Inflammatory macrophage (primary cell): ENCODE measurements around the gene RIN3.

Experiments
- DNase-seq, 2 donors: peaks; one replicate each; pipeline ENCODE4 v3.0.0-alpha.2; 2020 to 2022

The RIN3 gene

GRCh38 chr14:92578511-92578910 is 64.9 kb downstream of the RIN3 start:
- DNase-seq = no peak

DNA sequence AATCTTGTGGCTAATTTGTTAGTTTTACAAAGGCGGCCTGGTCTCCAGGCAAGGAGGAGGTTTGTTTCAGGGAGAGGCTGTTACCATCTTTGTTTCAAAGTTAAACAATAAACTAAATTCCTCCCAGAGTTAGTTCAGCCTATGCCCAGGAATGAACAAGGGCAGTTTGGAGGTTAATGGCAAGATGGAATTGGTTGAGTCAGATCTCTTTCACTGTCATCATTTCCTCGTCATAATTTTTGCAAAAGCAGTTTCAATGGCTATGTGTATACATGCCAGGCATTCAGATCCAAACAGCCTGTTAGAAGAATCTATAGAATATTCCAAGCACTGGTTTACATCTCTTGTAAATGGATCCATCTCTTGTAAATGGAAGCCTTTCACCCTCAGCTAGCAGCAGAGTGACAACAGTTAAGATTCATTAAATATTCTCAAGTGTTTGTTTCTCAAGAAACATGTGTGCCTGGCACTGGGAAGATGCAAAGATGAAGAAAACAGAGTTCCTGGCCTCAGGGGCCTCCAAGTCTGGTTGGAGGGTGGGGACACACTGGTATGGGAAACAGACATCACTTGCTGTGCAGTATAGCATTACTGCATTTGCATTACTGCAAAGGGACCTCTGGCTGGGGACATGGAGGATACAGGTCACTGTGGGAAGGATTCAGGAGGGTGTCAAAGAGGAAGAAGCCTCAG is 65.8 kb downstream of the RIN3 start:
- DNase-seq = no peak

- no peak for DNase-seq
Measured at GRCh38 chr14:92581206-92581605, 67.6 kb downstream of the RIN3 start.

DNA sequence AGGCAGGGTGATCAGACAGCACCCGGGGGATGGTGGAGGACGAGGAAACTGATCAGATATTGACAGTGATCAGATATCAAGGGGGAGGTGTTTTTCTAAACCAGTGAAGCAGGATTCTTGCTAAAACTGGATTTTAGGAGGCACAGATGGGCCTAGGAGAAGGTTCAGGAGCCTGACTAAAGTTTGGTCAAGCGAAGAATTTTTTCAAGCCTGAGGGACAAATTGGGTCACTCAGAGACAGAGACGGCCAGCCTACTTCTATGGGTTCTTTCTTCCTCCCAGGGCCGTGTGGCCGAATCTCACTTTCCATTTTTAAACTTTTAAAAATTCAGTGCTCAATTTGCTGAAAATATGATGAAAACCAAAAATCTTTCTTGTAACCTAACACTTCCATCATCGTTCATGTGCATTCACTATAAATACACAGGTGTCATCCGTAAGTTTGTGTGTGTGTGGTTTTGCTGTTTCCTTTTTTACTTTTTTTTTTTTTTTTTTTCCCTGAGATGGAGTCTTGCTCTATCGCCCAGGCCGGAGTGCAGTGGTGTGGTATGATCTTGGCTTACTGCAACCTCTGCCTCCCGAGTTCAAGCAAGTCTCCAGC is 68.5 kb downstream of the RIN3 start:
- DNase-seq = no peak

- DNase-seq = peak in 1 of 2 donors; percentile 25
Measured at GRCh38 chr14:92582706-92583452, 69.3 kb downstream of the RIN3 start.

- no peak for DNase-seq
Measured at GRCh38 chr14:92584220-92584619, 70.6 kb downstream of the RIN3 start.

DNA sequence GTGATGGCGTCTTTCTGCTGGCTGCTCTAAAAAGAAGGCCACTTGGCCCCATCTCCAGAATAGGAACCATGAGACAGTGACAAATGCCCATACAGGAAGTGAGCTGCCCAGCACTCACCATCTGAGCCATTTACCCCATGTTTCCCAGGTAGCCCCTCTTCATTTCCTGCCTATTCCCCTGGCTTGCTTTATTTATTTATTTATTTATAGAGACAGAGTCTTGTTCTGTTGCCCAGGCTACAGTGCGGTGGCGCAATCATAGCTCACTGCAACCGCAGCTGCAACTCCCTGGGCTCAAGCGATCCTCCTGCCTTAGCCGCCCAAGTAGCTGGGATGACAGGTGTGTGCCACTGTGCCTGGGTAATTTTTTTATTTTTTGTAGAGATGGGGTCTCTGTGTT is 71.2 kb downstream of the RIN3 start:
- DNase-seq = peak; percentile 40 to 53

DNA sequence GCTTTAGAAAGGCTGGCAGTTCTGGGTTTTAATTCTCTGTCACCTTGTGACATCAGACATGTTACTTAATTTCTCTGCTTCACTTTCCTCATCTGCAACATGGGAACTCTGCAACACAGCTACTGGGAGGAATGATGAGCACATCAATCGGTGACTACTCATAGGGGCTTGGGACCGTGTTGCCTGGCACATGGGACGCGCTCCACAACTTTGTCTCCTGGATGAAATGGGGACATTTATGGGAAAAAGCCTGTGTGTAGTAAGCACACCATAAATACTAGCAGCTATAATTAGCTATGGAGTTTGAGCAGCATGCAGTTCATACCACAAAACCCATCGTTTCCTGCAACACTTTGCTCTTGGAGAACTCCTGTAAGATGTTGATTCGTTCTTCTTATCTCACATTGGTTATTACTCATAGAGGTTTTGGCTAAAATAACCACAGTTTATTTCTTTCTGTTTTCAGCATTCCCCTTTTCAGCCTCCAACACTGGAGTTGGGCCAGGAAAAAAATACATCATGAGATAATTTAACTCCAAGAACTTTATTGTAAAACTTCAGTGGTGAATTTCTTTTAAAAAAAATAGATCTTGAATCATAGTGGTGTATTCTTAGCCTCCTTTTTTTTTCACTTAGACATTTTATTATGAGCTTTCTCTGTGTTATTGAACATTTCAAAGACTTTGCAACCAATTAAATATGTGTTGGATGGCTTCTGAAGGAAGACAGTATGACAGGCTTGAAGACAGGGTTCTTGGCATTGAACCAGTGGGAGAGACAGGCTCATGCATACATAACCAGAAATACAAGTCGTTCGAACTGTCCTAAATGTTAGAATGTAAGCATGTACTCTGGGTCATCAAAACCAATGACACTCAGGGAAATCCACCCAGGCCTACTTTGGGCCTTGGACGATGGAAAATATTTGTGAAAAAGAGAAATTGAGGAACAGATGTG is 72.7 kb downstream of the RIN3 start:
- peak; percentile 80 to 88 for DNase-seq

GRCh38 chr14:92586963-92587699 is 73.5 kb downstream of the RIN3 start:
- peak; percentile 66 for DNase-seq

- no peak for DNase-seq
Measured at GRCh38 chr14:92587700-92588085, 74.1 kb downstream of the RIN3 start.

DNA sequence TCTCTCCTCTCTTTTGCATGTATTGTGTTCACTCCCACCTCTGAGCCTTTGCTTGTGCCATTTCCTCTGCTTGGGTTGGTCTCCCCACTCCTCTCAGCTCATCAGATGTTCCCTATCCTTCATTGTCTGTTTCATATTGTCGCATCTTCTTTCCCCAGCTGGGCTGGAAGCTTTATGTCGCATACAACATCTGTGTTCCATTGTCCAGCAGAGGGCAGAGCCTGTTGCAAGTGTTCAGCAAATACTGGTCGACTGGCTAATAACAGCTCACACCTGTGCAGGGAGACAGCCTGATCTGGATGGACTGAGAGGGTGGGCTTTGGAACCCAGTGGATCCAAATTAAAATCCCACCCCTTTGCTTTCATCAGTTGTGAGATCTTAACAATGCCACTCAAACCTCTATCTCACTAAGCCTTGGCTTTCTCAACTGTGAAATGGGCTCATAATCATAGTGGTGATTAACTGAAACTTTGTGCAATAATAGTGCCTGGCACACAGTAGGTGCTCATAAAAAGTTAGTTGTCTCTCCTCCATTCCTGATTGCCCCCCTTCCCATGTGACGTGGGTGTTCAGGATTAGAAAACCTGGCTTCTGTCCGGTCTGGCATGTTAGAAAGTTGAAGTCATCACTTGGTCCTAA is 75.8 kb downstream of the RIN3 start:
- peak in 1 of 2 donors; percentile 31 for DNase-seq

DNA sequence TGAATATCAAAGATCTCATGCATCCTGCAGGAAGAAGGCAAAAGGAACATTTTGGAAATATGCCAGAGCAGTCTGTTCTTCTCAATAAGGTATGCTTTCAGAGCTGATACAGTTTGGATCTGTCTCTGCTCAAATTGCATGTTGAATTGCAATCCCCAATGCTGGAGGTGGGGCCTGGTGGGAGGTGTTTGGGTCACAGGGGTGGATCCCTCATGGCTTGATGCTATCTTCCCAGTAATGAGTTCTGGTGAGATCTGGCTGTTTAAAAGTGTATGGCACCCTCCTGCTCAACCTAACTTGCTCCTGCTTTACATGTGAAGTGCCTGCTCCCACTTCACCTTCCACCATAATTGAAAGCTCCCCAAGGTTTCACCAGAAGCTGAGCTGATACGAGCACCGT is 76.6 kb downstream of the RIN3 start:
- no peak for DNase-seq

- DNase-seq = no peak
Measured at GRCh38 chr14:92590941-92591340, 77.4 kb downstream of the RIN3 start.

- no peak for DNase-seq
Measured at GRCh38 chr14:92591346-92591745, 77.8 kb downstream of the RIN3 start.

DNA sequence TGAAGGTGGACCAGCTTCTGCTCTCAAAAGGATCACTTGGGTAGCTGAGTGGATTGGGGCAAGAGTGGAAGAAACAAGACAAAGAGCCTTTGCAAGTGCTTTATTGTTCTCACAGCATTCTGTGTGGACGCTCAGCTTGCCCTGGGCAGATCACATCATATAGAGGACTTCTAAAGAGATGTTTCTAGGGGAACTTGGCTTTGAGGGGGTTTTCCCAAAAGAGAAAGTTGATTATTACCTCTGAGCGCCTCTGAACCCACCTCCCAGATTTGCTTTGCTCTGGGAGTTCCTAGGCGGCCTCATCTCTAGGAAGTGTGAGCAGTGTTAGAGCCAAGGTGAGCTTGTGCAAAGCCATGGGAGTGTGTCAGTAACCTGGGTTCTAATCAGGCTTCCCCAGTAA is 81.7 kb downstream of the RIN3 start:
- DNase-seq = no peak

DNA sequence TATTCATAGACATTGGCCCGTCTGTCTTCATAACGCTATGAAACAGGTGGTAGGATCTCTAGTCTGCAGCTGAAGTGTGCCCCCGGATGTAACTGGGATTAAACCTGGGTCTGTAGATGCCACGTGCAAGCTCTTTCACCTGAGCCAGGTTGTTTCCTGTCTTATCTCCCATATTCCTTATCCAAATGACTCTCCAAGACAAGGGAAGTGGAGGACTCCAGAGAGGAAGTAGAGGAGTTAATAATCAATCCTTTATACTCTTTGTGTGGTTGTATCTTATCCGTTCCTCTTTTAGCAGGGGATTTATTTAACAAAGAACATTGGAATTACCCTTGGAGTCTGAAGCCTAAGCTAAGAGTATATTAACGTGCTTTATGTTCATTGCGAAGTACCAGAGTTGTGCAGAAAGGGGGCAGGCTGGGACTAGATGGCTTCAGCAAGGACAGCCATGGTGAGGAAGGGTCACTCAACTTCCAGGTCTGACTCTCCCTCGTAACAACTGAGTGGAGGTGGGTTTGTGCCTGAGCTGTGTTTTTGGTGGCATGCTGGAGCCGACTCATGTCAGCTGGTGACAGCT is 82.8 kb downstream of the RIN3 start:
- no peak for DNase-seq

DNA sequence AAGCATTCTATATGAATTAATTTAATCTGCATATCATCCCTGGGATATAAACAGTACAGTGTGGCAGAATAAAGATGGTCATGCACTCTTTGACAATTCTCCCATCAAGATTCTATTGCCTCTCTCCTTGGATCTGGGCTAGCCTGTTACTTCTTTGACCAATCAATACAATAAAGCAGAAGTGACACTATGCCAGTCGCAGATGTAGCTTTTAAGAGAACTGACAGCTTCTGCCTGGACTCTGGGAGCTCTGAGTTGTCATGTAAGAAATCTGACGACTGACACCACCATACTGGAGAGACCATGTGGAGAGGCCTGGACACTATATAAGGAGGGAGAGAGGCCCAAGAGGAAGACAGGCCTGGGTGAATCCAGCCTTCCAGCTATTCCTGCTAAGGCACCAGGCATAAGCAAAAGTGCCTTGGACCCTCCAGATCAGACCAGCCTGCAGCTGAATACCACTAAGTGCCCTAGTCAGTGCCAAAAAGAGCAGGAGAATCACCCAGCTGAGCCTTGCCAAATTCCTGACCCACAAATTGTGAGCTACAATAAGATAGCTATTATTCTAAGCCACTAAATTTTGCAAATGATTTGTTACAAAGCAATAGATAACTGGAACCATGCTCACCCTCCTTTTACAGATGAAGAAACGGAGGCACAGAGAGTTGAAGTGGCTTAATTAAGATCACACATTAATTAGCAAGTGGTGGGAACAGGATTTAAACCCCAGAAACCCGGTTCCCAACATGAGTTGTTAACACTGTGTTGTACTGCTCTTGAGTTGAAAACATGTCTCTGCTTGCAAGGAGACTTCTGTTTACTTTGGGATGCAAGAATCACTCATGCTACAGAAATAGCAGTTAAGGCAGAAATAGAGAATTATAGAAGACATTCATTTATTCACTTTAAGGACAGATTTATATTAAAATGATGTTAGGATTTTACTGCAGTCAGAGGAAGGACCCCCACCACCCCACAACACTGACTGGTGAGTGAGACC is 84.6 kb downstream of the RIN3 start:
- peak; percentile 40 to 58 for DNase-seq

- peak in 1 of 2 donors; percentile 40 for DNase-seq
Measured at GRCh38 chr14:92599811-92600210, 86.2 kb downstream of the RIN3 start.

DNA sequence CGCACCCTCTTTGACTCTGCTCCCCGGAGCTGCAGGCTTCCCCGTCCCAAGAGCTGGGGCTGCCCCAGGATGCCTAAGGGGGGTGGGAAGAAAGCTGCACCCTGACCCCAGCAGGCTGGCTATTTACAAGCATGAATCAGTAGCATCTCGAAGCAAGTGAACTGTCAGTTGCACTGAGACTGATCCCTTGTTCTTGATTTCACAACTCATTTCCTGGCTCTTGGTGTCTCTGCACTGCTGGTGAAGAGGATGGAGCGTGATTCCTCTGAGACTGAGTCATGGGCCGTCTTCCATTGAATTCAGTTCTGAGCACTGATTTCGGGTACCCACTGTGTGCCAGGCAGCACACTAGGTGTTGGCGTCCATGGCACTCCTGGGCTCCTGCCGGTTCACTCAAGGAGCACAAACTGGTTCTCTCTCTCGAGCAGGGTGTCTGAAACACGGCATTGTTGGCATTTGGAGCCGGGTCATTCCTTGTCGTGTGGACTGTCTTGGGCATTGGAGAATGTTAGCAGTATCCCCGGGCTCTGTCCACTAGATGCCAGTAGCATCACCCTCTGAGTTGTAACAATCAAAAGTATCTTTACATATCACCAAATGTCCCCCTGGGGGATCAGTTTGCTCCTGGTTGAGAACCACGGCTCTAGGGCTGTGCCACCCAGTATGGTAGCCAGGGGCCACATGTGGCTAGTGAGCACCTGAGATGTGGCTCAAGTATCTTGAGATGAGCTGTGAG is 86.9 kb downstream of the RIN3 start:
- peak; percentile 60 to 67 for DNase-seq
